DMS53 (cell line): ENCODE measurements around the gene CPPED1.

Experiments
- DNase-seq: peaks from one replicate; lab custom pipeline; 2025; lab: John Stamatoyannopoulos, UW

CPPED1 gene

DNA sequence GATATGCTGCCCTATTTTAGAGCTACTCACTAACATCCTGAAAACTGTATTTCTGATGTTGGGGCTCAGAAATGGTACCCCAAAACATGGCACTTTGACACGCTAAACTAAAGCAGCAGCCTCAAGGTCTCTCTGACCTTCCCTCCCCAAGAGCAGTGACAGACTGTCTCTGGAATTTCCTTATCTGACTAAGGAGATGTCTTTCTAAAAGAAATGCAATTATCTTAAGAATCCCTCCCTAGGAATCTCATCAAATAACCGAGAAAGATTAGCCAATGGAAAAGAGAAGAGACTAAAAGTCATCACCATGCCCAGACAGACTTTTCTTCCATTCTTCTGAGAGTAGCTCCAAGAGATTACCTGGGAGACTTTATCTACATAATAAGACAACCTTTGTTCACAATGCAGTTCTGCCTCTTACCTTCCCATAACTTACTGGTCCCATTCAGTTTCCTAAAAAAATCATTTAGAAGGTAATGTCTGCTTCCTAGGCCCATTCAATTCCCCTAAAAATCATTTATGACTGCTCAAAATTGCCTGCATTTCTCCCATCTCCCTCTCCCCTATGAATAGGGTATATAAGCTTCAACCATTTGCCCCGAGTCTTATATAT lies 123.9 kb downstream of the CPPED1 start:
- no peak for DNase-seq

DNA sequence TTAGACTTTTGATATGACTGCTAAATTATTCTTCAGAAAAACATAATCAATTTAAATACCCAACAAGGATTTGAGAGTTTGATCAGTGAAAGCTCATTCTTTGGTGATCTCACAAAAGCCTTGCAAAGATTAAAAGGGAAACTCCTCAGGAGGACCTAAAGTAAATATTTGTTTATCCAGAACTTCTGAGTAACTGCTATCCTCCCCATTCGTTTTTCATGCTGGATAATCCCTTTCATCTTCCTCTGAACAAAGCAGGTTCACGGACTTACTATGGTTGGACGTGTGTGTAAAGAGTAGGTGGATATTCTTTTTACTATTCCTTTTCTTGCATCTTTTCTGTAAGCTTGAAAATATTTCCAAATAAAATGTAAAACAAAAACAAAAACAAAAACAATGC lies 124.7 kb downstream of the CPPED1 start:
- DNase-seq, result no peak

DNA sequence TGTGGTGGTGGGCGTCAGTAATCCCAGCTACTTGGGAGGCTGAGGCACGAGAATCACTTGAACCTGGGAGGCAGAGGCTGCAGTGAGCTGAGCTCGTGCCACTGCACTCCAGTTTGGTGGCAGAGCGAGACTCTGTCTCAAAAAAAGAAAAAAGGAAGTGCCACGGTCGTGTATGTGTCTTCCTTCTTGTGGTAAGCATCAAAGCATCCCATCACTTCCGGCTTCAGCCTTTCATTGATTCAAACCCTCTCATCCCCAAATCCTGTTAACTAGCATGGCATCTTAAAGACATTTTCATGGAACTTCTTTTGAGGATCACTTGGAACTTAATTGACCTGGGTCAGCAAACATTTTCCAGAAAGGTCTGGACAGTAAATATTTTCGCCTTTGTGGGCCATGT lies 126.2 kb downstream of the CPPED1 start:
- no peak for DNase-seq

DNA sequence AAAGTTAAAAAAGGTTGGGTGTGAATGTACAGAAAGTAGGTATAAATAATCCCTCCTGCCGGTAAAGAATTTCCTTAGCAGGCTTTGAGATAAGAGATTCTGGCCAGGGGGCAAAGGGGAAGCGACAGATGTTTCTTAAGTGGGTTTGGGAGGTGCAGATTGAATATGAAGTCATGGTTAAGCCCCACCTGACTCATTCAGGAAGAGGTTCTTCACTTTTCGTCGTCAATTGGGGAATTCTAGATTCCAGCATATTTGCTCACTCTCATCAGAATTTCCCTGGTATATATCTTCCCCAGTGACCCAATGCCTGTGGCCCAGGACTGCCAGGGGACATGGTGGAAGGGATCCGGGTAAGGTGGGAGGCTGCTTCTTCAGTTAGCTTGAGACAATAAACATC lies 127.8 kb downstream of the CPPED1 start:
- no peak for DNase-seq

GRCh38 chr16:12675046-12675445 lies 128.6 kb downstream of the CPPED1 start:
- no peak for DNase-seq

DNA sequence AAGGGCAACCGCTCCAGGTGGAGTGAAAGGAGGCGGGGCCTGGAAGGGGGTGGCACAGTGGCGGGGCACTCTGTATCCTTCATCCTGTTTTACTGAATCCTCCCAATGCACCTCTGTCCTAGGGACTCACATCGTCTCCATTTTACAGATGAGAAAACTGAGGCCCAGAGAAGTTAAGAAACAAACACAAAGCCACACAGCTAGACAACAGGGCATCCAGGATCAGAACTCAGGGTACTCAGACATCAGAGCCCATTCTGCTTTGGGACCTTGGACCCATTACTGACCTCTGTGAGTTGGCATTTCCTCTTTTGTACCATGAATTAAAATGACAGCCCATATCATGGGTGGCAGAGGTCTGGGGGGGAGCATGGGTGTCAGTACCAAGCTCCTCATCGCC lies 129.2 kb downstream of the CPPED1 start:
- DNase-seq, result no peak

GRCh38 chr16:12674071-12674470 lies 129.6 kb downstream of the CPPED1 start:
- DNase-seq, result no peak

- DNase-seq, result no peak
Observed at GRCh38 chr16:12673466-12673865, 130.2 kb downstream of the CPPED1 start.

GRCh38 chr16:12672986-12673385 lies 130.7 kb downstream of the CPPED1 start:
- no peak for DNase-seq

- no peak for DNase-seq
Observed at GRCh38 chr16:12669908-12670307, 133.8 kb downstream of the CPPED1 start.

DNA sequence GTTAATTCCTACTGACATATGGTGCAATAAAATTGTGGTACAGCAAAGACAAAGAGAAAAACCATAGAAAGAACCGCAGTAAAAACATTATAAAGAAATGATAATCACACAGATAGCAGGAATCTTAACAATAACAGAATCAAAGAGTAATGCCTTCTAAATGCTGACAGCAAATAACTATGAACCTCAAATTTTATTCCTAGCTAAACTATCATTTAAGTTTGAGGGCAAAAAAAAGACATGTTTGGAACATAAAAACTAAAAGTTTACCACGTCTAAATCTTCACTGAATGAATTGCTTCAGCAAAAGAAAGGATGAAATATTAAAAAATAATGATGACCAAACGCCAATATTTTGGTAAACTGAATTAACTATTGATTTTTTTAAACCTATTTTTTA lies 135.8 kb downstream of the CPPED1 start:
- no peak for DNase-seq

DNA sequence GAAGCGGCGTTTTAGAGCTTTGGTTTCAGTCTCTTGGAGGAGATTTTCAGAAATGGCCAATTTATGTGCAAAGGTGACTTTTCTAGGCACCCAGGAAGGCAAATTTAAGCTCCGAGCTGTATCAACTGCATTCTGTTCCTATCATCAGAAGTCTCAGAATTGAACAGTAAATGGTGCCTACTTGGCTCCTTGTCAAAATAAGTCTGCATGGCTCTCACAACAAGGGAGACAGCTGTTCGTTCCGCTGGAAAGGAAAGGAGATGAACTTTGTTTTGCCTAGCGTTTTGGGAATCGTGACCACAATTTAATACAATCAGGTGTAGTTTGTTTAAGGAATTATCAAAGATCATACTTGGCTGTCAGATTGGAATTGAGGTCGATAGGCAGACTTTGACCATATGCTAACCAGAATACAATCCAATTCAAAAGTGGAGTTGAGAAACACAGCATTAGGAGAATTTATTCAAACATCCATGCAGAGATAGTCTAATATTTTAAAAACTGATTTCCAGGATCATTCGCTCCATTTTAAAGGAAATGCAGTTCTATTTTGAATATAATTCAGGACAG lies 139.4 kb downstream of the CPPED1 start:
- no peak for DNase-seq

- DNase-seq, result peak; percentile 27
Observed at GRCh38 chr16:12661656-12662172, 142.0 kb downstream of the CPPED1 start.

DNA sequence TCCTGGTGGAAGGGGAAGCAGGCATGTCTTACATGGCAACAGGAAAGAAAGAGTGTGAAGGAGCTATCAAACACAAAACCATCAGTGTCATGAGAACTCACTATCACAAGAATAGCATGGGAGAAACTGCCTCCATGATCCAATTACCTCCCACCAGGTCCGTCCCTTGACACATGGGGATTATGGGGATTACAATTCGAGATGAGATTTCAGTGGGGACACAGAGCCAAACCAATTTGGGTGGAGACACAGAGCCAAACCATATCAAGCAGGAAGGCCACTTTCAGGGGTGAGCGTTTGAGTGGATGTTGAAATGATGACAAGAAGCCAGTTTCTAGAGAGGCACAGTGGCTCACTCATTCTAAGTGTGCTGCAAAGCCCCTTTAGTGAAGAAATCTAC lies 143.8 kb downstream of the CPPED1 start:
- DNase-seq, result no peak

- DNase-seq, result no peak
Observed at GRCh38 chr16:12658506-12658905, 145.2 kb downstream of the CPPED1 start.

DNA sequence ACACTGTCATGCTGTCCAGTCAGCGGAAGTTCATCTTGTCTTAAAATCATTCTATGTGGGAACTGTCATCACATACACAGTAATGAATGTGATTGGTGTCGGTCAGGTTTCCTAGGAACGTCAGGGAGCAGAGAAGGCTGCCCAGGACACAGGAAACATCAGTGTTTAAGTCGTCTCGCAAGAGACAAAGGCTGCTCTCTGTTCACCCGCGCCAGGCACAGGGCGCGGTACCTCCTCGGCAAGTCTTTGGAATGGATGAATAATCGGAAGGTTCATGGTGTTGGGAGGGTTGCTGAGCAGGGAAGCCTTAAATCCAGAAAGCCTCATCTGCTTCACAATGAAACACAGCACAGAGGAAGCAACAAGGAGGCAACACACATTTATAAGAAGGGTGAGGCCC lies 148.2 kb downstream of the CPPED1 start:
- no peak for DNase-seq

DNA sequence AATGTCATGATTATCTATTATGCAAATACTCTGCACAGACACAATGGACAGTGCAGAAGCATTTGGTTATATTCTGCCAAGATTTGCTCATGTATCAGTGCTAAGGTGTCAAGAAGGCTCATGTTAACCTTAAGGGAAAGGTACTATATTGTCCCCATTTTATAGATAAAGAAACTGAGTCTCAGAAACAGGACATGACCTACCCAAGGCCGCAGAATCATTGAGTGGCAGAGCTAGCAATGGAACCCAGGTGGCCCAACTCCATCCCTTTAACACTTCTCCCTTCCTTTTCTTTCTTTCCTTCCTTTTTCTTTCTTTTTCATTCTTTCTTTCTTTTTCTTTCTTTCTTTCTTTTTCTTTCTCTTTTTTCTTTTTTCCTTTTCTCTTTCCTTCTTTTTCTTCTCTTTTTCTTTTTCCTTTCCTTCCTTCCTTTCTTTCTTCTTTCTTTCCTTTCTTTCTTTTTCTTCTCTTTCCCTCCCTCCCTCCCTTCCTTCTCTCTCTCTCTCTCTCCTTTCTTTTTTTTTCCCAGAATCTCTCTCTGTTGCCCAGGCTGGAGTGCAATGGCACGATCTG lies 149.8 kb downstream of the CPPED1 start:
- DNase-seq, result no peak

- no peak for DNase-seq
Observed at GRCh38 chr16:12652924-12653323, 150.8 kb downstream of the CPPED1 start.

GRCh38 chr16:12651765-12652512 lies 151.7 kb downstream of the CPPED1 start:
- DNase-seq, result no peak

GRCh38 chr16:12649356-12649755 lies 154.3 kb downstream of the CPPED1 start:
- no peak for DNase-seq

GRCh38 chr16:12646490-12647274 lies 157.0 kb downstream of the CPPED1 start:
- DNase-seq, result no peak

DNA sequence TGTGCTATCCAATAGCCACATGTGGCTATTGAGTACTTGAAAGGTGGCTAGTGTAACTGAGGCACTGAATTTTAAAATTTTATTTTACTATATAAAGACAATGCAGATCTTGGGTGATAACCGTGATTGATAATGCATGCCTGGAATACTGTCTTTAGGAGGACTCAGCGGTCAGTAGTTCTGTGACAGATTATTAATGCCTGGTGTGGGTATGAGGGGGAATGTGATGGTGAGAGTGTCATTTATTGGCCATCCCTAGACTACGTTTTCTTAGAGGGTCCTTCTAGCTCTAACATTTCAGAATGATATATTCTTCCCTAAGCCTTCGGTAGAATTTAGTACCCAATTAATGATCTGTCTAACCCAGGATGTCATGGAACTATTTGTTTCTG lies 157.6 kb downstream of the CPPED1 start:
- DNase-seq, result no peak
